ENCODE measurements around the gene PLXNC1.

Gene PLXNC1

GRCh38 chr12:94245631-94246383 is 97.4 kb downstream of the PLXNC1 start:
- no peak for DNase-seq

- DNase-seq = no peak
Measured at GRCh38 chr12:94247246-94247645, 98.9 kb downstream of the PLXNC1 start.

GRCh38 chr12:94248582-94248981 is 100.2 kb downstream of the PLXNC1 start:
- no peak for DNase-seq

- no peak for DNase-seq
Measured at GRCh38 chr12:94250130-94250529, 101.8 kb downstream of the PLXNC1 start.

GRCh38 chr12:94254270-94254669 is 105.9 kb downstream of the PLXNC1 start:
- DNase-seq = no peak

GRCh38 chr12:94255006-94255405 is 106.6 kb downstream of the PLXNC1 start:
- no peak for DNase-seq

GRCh38 chr12:94255428-94255827 is 107.1 kb downstream of the PLXNC1 start:
- DNase-seq = no peak

GRCh38 chr12:94258593-94258992 is 110.2 kb downstream of the PLXNC1 start:
- no peak for DNase-seq

- no peak for DNase-seq
Measured at GRCh38 chr12:94260017-94260416, 111.6 kb downstream of the PLXNC1 start.

- DNase-seq = no peak
Measured at GRCh38 chr12:94260717-94261116, 112.3 kb downstream of the PLXNC1 start.

GRCh38 chr12:94261119-94261518 is 112.7 kb downstream of the PLXNC1 start:
- DNase-seq = no peak

- no peak for DNase-seq
Measured at GRCh38 chr12:94261786-94262185, 113.4 kb downstream of the PLXNC1 start.

GRCh38 chr12:94262228-94263010 is 114.0 kb downstream of the PLXNC1 start:
- DNase-seq = peak; percentile 32

GRCh38 chr12:94263011-94263811 is 114.8 kb downstream of the PLXNC1 start:
- DNase-seq = no peak

- DNase-seq = no peak
Measured at GRCh38 chr12:94263905-94264561, 115.7 kb downstream of the PLXNC1 start.

GRCh38 chr12:94264736-94265485 is 116.5 kb downstream of the PLXNC1 start:
- no peak for DNase-seq

GRCh38 chr12:94265539-94265938 is 117.2 kb downstream of the PLXNC1 start:
- DNase-seq = no peak

GRCh38 chr12:94265966-94266745 is 117.8 kb downstream of the PLXNC1 start:
- no peak for DNase-seq

- DNase-seq = no peak
Measured at GRCh38 chr12:94266796-94267536, 118.6 kb downstream of the PLXNC1 start.

GRCh38 chr12:94267537-94267872 is 119.1 kb downstream of the PLXNC1 start:
- no peak for DNase-seq

Data from 8988T (cell line).